Esophagus squamous epithelium (tissue), 4 donors: ENCODE results near the gene NTF4.

ENCODE experiments used
- CTCF ChIP-seq, 6 experiments: fragments of 450-650 bp in 4 of 6; fragments of 200-600 bp in 2 of 6; sonication (generic) in 2 of 6; IDR thresholded peaks; one replicate each; pipeline ENCODE4 v1.5.1; 2016 to 2019; ENCODE audit warnings: antibody characterized with exemption in 6 of 6, mild to moderate bottlenecking in 4 of 6, moderate library complexity in 4 of 6
- POLR2A ChIP-seq, 4 donors: fragments of 450-650 bp; IDR thresholded peaks; one replicate each; pipeline ENCODE4 v1.6.1; 2017; ENCODE audit warnings: antibody characterized with exemption in 4 of 4, mild to moderate bottlenecking in 4 of 4, moderate library complexity in 3 of 4

- peak in 4 of 6 experiments; percentile 26 to 47 (median 36) for TF ChIP-seq CTCF (IDR thresholded peaks at IDR 0.05)
- TF ChIP-seq POLR2A (IDR thresholded peaks at IDR 0.05) = no peak
These were observed 46.8 kb downstream of the NTF4 start for GRCh38 chr19:49017666-49018351.
